Measurements from ENCODE around the gene KMT5C. TPM values are rescaled to one million over a fixed set of nuclear protein-coding genes. Genes with fewer than 3 reads are reported as not detected.

The KMT5C gene
- total RNA-seq, 1 experiment from 2014 or later: 54.5 TPM

- H2AFZ ChIP-seq (ENCODE audit: low read length): no peak overlapping the region
- WGBS (ENCODE audit: extremely low coverage, insufficient read length, low lambda C conversion rate): no CpG with 5 or more reads among the region's 15 CpGs
- no peak overlapping the region for H4K5ac ChIP-seq (ENCODE audit: insufficient read length, low read depth, low read length)
- H3K9me3 ChIP-seq (ENCODE audit: control insufficient read depth, low read depth, low read length): no peaks in the 10 kb centered on the region
- H3K4me1 Mint-ChIP-seq: peaks cover 15 to 30% of the 10 kb centered on the region in 2 experiments
- no peak overlapping the region for H2BK12ac ChIP-seq (ENCODE audit: insufficient read length, low read depth, low read length)
- no peak overlapping the region for H3K9ac ChIP-seq (ENCODE audit: extremely low read depth, insufficient read length, low read length)
- H4K8ac ChIP-seq (replicated peaks; ENCODE audit: insufficient read length, low read depth, low read length): no peak overlapping the region
- H3K9me3 Mint-ChIP-seq: no peaks in the 10 kb centered on the region
- peaks cover 3% of the 10 kb centered on the region; the same call in 1 of the 2 replicates for H3K4me1 ChIP-seq (ENCODE audit: insufficient read depth, low read length)
- no peaks in the 10 kb centered on the region for H3K27me3 ChIP-seq (ENCODE audit: insufficient read depth, low read length)
- no peaks in the 10 kb centered on the region for H3K79me2 ChIP-seq (ENCODE audit: insufficient read depth, low read length)
- no peaks in the 10 kb centered on the region for H4K20me1 ChIP-seq (ENCODE audit: control insufficient read depth, insufficient read depth, insufficient read length)
- no peak for TF ChIP-seq CTCF (conservative IDR thresholded peaks at IDR 0.05)
- no peak overlapping the region for H3K27ac ChIP-seq (ENCODE audit: insufficient read length, low read depth, low read length)
- no peaks in the 10 kb centered on the region for H3K79me1 ChIP-seq (ENCODE audit: insufficient read depth, low read depth, low read length, poor library complexity, severe bottlenecking)
- H3K4ac ChIP-seq (ENCODE audit: low read depth, low read length): no peak overlapping the region
- no peaks in the 10 kb centered on the region for H3K23me2 ChIP-seq (ENCODE audit: insufficient read length, low read depth, low read length, poor library complexity, severe bottlenecking)
- H3K23ac ChIP-seq (ENCODE audit: insufficient read length, low read depth, low read length): no peak overlapping the region
- peak overlapping the region in 1 of 3 experiments; percentile 91; a peak in 2 of 7 replicates for H3K27ac Mint-ChIP-seq
- H2BK20ac ChIP-seq (ENCODE audit: low read depth, low read length, poor library complexity, severe bottlenecking): no peak overlapping the region
- peak overlapping the region; percentile 19 for H3K18ac ChIP-seq (ENCODE audit: insufficient read length, low read depth, low read length)
- peak overlapping the region; percentile 25 for H3K4me2 ChIP-seq (ENCODE audit: insufficient read depth, insufficient read length, low read length)
- H3K27me3 Mint-ChIP-seq (ENCODE audit: low read depth): no peaks in the 10 kb centered on the region; the same call in 1 of the 2 replicates
- H3T11ph ChIP-seq (ENCODE audit: low read length): no peak overlapping the region
- no peak overlapping the region for H2BK120ac ChIP-seq (ENCODE audit: low read depth, low read length, poor library complexity, severe bottlenecking)
- H3K56ac ChIP-seq (ENCODE audit: insufficient read length, low read depth, low read length): no peak overlapping the region
- H2BK15ac ChIP-seq (ENCODE audit: low read depth, low read length): no peak overlapping the region
- H2AK5ac ChIP-seq (ENCODE audit: insufficient read length, low read length): no peak overlapping the region
- DNase-seq: no peak
- peaks cover 32 to 62% (median 59%) of the 10 kb centered on the region in 3 experiments; a peak in 6 of 7 replicates for H3K36me3 Mint-ChIP-seq (ENCODE audit: insufficient read depth in 1 of 3, low read depth in 3 of 3)
- H3K4me3 Mint-ChIP-seq: peak overlapping the region in 1 of 2 experiments; percentile 40; a peak in 1 of 5 replicates
- H4K91ac ChIP-seq (ENCODE audit: insufficient read length, low read depth, low read length): no peak overlapping the region
- no peak overlapping the region for H3K14ac ChIP-seq (ENCODE audit: insufficient read depth, low read length)
- H2BK5ac ChIP-seq (ENCODE audit: insufficient read length, low read length): no peak overlapping the region
These were observed 38.7 kb upstream of the KMT5C start for GRCh38 chr19:55300886-55301458.
